NCI-H2081 treated with DMSO at 0.1 percent for 48 hours (cell line): ENCODE data around the gene CECR2.
"Not testable (repeated sequence)": the region's sequence is repeated elsewhere in the genome, so short reads cannot be mapped to it uniquely, and the experiment has no call there.

Experiments
- DNase-seq: peaks from one replicate; lab custom pipeline; 2025; lab: John Stamatoyannopoulos, UW

The CECR2 gene

GRCh38 chr22:17402293-17402692, 33.0 kb downstream of the CECR2 start:
- DNase-seq = no peak

DNA sequence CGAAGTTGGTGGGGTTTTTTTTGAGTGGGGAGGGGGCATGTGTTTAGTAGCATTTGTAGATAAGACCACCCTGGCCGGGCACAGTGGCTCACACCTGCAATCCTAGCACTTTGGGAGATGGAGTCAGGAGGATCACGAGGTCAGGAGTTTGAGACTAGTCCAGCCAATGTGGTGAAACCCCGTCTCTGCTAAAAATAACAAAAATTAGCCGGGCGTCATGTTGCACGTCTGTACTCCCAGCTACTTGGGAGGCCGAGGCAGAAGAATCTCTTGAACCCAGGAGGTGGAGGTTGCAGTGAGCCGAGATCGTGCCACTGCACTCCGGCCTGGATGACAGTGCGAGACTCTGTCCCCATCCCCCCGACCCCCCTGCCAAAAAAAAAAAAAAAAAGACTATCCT, 34.6 kb downstream of the CECR2 start:
- no peak for DNase-seq

DNA sequence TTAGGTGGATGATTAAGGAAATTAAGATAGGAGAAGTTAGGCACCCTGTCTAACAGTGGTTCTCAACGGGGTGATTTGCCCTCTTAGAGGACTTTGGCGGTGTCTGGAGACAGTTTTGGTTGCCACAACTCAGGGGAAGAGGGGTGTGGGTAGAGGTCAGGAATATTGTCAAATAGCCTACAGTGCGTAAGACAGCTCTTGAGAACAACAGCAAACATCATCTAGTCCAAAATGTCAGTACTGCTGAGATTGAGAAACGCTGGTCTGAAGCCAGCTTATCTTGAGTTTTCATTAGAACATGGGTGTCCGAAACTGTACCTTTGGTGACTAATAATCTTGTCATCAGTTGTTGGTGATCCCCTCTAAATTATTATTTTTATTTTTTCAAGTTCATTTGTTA, 38.4 kb downstream of the CECR2 start:
- DNase-seq = no peak

- no peak for DNase-seq
Measured at GRCh38 chr22:17410576-17410975, 41.3 kb downstream of the CECR2 start.

DNA sequence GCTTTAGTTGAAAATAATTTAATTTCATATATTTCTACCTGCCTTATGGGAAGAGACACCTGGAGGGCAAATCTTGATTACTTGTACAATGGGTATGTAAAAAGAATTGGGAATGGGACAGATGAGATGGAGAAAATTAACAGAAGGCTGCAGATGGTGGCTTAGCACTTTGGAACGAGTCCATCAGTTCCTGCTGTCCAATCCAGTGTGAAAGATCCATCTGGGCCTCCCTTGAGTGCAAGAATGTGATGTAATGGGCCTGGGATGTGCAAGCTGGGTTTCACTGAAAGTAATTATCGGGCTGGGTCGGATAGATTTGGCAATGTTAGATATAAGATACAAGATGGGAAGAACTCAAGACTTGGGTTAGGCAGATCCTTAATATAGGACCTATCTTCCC, 42.0 kb downstream of the CECR2 start:
- DNase-seq = no peak

- DNase-seq = no peak
Measured at GRCh38 chr22:17412232-17412631, 43.0 kb downstream of the CECR2 start.

DNA sequence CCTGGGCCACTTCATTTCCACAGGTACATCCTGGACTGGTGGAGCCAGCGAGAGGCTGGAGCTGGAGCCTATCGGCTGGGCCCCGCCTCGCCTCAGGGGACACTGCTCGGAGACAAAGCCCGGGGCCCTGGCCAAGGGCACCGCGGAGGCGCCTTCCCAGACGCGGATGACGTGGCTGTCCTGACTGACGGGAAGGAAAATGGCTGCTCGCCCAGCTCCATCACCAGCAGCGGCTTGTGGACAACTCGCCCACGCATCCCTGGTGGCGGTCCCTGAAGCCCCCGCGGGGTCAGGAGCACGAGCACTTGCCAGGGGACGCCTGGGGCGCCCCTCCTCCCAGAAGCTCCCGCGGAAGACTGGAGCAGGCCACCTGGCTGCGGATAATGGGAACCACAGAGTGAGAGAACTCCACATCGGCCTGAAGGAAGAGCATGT, 49.6 kb downstream of the CECR2 start:
- DNase-seq = no peak

DNA sequence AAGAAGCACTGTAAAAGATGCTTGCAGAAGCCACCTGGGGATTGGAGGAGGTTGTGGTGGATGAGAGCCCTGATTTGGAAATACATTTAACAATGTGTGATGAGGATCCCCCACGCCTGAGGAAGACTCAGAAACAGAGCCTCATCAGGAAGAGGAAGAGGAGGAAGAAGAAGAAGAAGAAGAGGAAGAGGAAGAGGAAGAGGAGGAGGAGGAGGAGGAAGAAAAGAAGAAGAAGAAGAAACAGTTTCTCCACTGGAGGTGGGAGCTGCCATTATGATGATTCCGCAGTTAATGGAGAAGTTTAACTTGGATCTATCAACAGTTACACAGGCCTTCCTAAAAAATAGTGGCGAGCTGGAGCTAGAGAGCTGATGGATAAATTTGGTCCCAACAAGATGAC, 50.1 kb downstream of the CECR2 start:
- no peak for DNase-seq

DNA sequence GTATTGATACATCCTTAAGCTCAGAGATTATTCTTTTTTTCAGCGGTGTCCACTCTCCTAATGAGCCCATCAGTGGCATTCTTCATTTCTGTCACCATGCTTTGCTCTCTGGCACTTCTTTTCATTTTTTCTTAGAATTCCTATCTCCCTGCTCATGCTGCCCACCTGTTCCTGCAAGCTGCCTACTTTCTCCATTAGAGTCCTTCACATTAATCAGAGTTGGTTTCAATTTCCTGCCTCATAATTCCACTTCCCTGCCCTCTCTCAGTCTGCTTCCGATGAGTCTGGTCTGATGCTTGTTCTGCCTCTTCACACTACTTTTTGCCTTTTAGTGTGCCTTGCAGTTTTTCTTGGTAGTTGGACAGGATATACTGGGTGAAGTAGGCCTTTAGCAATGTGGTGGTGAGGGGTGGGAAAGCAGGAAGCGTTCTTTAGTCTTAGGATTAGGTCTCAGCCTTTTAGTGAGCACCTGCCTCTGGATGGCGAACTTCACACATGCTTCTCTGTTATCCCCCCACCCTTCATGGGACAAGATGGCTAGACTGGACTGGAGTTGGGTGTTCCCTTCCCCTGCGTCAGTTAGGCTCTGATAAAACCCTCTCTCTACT, 53.6 kb downstream of the CECR2 start:
- no peak for DNase-seq

GRCh38 chr22:17423616-17424015, 54.4 kb downstream of the CECR2 start:
- no peak for DNase-seq

GRCh38 chr22:17427528-17427927, 58.3 kb downstream of the CECR2 start:
- DNase-seq = not testable (repeated sequence)

GRCh38 chr22:17429516-17429915, 60.3 kb downstream of the CECR2 start:
- DNase-seq = no peak

- no peak for DNase-seq
Measured at GRCh38 chr22:17430412-17430811, 61.2 kb downstream of the CECR2 start.

DNA sequence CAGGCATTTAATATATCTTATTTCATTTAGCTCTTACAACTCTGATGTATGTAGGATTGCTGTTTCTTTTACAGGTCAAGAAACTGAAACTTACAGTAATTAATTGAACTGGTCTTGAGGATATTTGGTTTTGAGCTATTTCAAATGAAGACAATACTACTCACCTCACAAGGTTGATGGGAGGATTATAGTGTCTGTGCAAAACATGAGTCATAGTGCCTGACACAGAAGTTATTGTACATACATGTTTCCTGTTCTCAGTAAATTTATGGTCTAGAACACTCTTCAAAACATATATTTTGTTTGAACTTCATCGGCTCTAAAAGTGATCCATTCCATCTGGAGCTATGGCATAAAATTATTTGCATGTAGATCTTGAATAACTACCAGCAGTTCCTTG, 61.9 kb downstream of the CECR2 start:
- no peak for DNase-seq

DNA sequence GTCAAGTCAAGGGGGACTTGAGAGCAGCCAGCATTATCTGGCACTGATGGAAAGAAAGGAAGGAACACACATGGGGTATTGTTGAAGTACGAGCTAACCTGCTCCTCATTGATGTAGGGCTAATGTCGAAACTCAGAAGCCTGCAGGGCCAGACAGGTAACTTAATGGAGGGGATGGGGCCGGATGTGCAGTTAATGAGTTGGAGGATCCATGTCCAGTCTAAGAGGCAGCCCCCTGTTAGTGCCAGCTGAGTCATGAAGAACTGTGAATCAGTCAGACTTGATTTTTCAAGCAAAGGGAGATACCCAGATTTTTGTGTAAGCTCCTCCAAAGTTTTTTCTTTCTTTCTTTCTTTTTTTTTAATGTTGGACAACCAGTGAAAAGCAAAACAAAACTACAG, 65.6 kb downstream of the CECR2 start:
- no peak for DNase-seq

GRCh38 chr22:17435375-17435774, 66.1 kb downstream of the CECR2 start:
- DNase-seq = no peak

DNA sequence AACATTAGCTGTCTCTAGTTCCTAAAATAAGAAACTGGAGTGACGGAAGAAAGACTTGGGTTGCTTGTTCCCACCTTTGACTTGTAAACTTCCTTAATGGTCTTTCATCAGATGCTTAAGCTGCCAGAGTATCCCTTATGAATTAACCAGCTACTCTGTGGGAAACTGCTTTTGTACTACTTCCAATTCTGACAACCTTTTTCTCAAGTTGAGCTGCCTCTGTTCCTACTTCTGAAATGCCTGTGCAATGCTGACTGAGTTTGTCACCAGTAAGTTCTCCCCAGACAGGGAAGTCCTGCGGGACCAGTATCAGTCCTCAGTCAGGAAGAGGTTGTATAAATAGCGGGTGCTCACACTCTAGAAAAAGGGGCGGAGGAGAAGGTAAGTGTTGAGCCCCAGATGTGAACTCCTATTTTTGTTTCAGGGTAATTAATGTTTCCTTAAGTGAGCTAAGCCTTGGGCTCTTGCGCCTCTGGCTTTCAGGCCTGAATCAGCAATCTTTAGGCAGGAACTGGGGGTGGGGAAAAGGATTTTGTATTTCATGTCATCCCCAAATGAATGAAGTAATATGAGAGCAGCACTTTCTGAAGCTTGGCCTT, 67.2 kb downstream of the CECR2 start:
- no peak for DNase-seq

GRCh38 chr22:17436981-17437412, 67.7 kb downstream of the CECR2 start:
- DNase-seq = no peak

GRCh38 chr22:17438026-17438425, 68.8 kb downstream of the CECR2 start:
- DNase-seq = no peak

DNA sequence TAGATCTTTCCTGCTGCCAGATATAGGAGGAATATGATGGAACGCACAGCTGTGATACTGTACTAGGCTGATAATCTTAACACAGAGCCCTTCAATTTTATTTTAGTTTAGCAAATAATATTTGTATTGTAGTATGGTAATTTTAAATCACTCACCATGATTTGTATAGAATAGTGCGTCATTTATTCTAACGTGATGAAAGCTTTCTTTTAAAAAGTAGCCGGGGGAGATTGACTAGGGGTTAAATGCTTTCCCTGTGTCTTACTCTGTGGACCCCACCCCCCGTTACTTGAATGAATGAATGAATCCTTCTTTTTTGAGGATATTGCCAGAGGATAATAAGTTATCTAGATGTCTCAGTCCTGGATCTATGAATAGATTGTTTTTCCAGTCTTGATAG, 72.1 kb downstream of the CECR2 start:
- no peak for DNase-seq

GRCh38 chr22:17443405-17444203, 74.3 kb downstream of the CECR2 start:
- DNase-seq = no peak

DNA sequence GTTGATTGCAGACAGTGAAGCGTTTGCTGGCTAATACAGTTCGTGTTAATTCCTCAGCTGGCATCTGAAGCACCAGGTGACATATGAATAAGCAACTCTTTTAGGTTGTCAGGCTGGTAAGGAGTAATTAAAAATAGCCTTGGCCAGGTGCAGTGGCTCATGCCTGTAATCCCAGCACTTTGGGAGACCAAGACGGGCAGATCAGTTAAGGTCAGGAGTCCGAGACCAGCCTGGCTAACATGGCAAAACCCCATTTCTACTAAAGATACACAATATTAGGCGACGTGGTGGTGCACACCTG, 74.9 kb downstream of the CECR2 start:
- DNase-seq = no peak

DNA sequence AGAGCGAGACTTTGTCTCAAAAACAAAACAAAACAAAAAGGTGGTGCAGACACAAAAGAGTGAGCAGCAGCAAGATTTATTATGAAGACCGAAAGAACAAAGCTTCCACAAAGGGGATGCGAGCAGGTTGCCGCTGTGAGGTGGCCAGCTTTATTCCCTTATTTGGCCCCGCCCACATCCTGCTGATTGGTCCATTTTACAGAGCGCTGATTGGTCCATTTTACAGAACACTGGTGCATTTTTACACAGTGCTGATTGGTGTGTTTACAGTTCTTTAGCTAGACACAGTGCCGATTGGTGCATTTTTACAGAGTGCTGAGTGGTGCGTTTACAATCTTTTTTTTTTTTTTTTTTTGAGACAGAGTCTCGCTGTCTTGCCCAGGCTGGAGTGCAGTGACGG, 77.4 kb downstream of the CECR2 start:
- DNase-seq = no peak

- no peak for DNase-seq
Measured at GRCh38 chr22:17451316-17451715, 82.1 kb downstream of the CECR2 start.
